Cerebellar cortex (tissue), 1 donor: Measurements from ENCODE around the gene MAD1L1.
"Not testable (repeated sequence)": the region's sequence is repeated elsewhere in the genome, so short reads cannot be mapped to it uniquely, and the experiment has no call there.

ENCODE experiments used
- DNase-seq: peaks from one replicate; pipeline ENCODE4 v3.0.0-alpha.2; 2015; ENCODE audit warnings: low spot score

The MAD1L1 gene

DNA sequence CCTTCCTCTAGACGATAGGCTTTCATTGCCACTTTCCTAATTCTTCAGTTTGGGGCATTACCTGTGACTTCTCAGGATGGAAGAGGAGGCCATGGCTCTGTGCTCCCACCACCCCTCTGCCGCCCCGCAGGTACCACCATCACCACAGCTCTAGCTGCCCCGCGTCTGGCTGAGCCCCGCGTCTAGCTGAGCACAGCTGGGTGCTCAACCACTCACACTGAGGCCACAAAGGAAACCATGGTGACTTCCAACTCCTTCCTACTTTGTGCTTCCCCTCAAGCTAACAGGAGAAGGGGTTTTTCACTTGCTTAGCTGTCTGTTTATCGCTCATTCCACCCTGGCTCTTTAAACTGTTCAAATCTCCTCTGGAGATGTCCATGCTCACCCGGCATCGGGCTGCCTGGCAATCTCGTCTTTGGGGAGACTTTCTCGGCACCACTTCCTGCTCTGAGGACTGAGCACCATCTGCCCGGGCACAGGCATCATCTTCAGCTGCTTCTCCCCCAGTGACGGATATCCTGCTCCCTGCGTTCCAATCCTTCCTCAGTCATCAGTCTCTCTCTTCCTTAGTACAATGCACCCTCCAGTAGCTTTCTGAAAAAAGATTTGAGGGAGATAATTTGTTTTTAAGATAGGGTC, 59.4 kb downstream of the MAD1L1 start:
- no peak for DNase-seq

GRCh38 chr7:2172311-2173188, 60.2 kb downstream of the MAD1L1 start:
- DNase-seq = no peak

DNA sequence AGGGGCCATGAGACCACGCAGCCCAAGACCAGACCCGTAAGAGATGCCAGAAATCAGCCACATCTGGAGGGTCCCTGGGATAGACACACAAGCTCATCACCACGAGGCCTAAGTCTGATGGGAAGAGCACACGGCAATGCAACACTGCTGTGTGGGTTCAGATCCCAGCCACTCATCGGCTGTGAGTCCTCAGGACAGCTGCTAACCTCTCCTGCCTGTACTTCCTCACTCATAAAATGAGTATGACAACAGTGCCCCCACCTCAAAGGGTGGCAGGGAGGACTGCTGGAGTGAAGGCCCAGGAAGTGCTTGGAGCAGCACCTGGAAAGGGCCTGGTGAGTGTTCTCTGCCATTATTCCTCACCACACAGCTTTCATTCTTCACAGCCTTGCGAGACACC, 60.9 kb downstream of the MAD1L1 start:
- no peak for DNase-seq

DNA sequence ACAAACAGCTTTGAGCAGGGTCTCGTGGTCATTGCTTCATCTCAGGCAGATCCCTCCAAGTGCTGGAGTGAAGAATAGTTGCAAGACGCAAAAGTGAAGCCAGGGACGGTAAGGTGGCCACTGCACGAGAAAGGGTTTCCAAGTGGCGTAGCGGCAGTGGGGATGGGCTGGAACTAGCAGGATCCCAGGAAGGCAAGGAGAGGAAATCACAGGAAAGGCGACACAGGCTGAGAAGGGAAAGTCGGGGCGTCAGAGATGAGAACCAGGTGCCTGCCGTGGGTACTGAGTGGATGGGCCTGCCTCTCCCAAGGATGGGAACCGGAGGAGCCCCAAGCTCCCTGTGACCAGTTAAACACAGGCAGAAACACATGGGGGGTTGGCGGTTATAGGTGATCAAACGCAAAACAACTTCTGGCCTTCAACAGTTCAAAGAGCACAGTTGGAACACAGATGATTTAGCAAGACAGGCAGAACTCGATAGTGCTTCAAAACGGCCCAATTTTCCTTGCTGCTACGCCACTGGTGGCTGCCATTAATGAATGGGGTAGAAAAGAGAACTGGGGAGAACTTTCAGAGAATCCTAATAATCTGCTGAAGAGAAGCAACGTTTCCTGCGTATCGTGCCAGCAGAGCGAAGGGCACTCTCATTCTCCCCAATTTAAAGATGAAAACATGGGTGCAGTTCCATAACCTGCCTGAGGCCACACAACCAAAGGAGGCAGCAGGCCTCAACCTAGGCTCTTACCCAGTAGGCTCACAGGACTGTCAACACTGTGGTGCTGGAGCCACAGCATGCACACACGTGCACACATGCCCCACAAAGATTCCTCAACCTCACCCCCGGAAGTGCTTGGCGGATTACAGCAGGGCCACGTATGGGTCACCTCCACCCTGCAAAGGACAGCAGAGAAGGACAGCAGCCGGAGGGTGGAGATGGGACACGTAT, 61.9 kb downstream of the MAD1L1 start:
- DNase-seq = no peak

DNA sequence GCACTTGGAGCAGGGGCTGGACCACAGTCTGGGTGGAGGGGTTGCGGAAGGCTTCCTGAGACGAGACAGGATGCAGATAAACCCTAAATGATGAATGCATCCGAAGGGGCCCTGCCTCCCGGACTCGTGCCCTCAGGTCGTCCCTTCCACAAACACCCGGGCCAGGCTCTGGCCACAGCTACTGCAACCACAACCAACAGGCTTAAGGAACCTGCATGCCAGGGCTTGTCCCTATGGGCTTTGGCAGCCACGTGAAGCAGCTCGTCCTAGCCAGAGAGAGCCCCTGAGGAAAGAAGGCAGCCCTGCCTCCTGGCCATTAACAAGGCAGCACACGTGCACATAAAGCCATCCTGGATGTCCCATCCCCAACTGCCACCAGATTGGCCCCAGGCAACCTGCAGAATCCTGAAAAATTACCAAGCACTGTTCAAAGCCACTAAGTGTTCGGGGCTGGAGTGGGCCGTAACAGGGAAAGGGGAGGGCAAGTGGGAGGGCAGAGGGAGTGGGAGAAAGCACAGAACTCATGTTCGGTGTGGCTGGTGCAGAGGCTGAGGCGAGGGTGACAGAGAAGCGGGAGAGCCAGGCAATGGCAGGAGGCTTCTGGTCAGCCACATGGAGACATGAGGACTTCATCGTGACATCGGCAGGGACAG, 62.7 kb downstream of the MAD1L1 start:
- no peak for DNase-seq

DNA sequence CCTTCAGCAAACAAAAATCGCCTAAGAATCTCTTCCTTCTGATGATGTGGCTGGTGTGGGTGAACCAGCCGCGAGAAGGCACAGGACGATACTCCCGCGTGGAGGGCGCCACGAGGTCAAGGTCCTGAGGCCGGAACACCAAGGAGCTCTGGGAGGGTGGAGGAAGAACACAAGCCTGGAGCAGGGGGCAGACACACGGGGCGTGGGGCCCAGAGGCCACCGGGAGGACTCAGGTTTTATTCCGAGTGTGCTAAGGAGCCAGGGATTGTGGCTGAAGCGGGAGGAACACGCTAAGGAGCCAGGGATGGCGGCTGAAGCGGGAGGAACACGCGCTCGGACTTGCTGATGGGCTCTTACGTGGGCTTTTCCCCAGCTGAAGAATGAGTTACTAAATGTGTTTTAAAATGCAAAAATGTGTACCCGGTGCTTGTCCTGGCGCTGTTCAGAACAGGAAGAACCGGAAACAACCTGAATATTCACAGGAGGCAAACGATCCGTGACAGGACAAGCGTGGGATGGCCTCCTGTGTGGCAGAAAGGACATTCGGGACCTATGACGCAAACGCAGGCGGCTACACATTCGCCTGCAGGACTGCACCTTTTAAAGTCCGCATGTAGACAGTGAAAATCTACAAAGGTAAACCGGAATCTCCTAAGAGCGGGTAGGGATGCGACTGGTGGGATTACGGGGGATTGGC, 64.0 kb downstream of the MAD1L1 start:
- no peak for DNase-seq

GRCh38 chr7:2166625-2167280, 66.0 kb downstream of the MAD1L1 start:
- DNase-seq = no peak

DNA sequence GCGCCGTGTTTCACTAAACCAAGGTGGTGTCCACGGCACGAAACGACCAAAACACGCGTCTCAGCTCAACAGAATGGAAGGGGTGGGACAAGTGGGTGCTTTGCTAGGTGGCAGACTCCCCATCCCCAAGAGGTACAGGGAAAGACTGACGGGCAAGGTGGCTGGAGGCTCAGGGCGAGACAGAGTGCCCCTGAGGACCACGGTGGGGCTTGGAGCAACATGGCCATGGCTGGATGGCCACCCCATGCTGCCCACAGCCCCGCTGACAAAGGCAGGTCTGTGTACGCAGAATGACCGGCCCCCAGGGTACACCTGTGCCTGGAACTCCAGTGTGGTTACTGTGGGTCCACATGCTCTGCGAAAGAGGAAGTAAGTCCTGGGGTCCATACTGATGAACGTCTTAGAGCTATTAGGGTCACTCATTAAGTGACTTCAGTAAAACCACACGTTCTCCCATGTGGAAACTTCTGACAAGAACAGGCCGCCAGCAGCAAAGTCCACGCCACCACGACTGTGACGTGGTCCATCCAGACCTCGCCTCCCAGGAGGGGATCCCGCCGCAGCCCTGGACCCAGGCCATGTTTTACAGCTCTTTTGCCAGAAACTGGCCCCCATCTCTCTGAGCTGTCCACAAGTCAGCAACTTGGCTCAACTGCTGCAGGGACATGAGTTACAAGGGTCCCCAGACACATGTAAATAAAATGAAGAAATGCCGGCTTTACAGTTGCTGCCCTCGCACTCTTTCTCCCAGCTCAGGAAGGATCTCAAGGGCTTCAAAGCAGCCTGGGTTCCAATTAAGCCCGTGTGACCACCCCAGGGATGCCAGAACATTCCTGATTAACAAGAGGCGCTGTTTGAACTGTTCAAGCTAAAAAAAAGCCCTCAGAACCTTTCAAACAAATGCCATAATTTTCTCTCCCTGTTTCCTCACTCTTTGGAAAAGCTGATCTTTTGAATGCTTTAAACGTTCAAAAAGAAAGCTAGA, 66.8 kb downstream of the MAD1L1 start:
- DNase-seq = no peak

DNA sequence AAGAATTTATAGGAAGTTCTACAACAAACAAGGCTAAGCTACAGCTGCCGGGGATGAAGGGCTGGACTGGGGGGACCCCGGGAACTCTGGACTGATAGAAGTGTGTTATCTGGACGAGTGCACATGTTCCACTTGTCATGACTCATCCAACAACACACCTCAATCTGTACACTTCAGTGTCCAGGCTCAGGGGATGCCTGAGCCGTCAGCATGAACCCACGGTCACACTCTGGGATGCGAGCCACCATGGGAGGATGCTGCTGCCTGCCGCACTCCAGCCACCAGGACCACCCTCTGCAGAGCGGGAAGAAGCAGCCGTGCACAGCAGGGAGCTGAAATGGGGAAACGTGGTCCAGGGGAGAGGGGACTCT, 67.5 kb downstream of the MAD1L1 start:
- DNase-seq = no peak

DNA sequence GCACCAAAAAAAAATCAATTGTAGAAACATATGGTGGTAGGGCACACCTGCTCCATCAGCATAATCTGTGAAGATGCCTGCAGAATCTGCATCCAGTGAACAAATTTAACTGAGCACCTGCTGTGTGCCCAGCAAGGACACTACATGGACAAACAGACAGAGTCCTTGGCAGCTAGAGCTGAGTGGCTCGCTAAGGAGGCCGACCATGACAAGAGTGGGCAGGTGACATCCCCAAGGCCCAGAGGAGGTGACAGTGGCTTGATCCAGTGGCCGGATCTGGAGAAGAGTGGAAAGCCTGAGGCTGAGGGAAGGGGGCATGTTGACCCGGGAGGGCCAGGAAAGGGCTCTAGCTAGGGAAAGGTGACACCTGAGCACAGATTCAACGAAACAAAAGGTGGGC, 68.1 kb downstream of the MAD1L1 start:
- no peak for DNase-seq

DNA sequence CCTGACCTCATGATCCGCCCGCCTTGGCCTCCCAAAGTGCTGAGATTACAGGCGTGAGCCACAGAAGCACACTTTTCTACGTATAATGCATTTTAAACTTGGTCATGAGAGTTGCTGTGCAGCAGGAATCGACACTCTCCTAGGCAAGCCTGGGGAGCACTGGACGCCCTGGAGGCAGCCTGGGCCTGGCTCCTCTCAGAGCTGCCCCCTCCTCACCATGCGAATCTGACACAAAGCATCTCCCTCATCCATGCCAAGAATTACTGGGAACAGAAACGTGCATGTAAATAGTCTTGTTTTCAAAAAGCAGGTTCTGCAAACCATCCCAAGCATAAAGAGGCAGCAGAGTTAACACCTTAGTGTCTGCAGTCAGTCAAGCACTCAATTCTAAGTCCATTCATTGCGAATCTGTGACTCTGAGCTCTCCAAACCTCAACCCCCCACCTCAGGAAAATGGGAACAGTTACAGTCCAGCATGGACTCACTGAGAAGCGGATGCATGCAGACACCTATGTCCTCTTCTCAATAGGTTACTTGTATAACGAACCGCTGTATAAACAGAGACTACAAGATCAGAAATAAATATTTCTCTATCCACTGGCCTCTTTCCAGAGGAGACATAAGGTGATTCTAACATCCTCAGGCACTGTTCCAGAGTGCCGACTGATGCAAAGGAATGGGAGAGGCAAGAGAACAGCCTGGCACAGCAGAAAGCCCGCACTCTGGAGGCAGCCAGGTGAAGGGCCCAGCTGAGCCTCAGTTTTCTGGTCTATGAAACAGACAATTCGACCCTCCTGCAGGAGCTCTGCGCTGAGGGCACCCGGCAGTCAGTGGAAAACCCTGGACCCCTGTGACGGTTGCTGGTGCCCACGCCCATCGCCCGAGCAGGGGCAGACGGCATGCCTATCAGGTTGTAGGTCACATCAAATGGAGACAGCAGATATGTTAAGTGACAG, 68.9 kb downstream of the MAD1L1 start:
- peak; percentile 75 for DNase-seq

DNA sequence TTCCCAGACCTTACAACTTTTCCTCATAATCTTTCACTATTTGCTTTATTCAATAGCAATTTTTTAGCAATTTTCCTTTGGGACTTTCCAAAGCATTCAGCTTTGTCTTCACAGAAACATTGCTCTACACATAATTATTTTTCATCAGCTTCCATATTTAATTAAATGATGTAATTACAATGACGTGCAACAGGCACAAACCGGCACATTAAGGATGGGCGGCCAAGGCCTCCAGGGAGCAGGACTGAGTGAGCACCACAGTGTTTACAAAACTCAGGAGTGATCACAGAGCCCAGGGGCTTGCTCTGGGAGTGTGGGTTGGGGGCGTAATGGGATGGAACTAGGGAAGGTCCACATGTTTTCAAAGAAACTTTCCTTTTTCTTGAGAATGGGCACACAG, 69.8 kb downstream of the MAD1L1 start:
- no peak for DNase-seq

DNA sequence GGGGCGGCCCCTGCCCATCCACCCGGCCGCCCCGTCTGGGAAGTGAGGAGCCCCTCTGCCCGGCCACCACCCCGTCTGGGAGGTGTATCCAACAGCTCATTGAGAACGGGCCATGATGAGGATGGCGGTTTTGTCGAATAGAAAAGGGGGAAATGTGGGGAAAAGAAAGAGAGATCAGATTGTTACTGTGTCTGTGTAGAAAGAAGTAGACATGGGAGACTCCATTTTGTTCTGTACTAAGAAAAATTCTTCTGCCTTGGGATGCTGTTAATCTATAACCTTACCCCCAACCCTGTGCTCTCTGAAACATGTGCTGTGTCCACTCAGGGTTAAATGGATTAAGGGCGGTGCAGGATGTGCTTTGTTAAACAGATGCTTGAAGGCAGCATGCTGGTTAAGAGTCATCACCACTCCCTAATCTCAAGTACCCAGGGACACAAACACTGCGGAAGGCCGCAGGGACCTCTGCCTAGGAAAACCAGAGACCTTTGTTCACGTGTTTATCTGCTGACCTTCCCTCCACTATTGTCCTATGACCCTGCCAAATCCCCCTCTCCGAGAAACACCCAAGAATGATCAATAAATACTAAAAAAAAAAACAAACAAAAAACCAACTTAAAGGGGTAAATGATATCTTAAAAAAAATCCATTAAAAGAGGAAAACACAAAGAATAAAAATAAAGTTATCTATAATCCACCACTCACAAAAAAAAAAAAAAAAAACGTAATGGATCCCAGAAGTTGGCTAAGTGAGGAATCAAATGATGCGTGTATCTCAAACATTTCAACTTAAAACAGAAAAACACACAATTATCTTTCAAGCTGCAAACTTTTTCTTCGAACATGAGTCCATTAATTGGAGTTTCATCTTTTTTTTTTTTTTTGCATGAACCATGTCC, 70.5 kb downstream of the MAD1L1 start:
- DNase-seq = not testable (repeated sequence)

GRCh38 chr7:2159176-2159520, 73.6 kb downstream of the MAD1L1 start:
- no peak for DNase-seq

- DNase-seq = peak; percentile 37
Observed at GRCh38 chr7:2158331-2159175, 74.2 kb downstream of the MAD1L1 start.

GRCh38 chr7:2157473-2158279, 75.1 kb downstream of the MAD1L1 start:
- peak; percentile 42 for DNase-seq
